Measurements from ENCODE around the gene RRP36.
"Not testable (repeated sequence)": the region's sequence is repeated elsewhere in the genome, so short reads cannot be mapped to it uniquely, and the experiment has no call there.

RRP36 gene, protein sequence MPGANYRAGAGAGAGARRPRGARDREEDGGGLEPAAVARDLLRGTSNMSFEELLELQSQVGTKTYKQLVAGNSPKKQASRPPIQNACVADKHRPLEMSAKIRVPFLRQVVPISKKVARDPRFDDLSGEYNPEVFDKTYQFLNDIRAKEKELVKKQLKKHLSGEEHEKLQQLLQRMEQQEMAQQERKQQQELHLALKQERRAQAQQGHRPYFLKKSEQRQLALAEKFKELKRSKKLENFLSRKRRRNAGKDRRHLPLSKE

DNA sequence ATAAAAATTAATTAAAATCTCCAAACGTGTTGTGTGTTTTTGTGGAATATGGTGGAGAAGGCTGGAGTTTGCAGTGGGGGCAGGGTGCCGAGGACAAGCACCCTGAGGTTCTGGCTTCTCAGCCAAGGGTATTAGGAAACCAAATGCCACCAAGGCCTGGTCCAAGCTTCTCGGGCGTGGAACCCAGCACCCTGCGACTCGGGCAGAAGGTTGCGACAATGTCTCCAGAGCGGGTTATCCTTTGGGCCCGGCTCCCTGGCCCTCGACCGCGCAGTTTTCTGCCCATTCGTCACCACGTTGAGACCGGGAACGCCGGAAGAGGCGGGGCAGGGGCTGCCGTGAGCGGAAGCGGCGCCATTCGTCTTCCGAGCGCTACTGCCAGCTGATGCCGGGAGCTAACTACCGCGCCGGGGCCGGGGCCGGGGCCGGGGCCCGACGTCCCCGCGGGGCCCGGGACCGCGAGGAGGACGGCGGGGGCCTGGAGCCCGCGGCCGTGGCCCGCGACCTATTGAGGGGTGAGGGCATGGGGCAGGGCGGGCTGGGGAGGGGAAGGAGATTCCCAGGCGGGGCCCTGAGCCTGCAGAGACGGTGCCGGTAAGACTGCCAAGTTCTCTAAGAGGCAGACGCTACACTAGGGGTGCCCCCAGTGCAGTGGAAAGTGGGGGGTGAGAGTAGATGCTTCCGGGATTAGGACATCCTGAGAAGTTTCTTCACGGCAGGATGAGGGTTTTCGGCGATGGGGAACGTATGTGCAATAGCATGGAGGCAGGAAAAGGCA, at the start of gene RRP36:
TSS of gene RRP36 (plus strand) at position 354 of the 778 bp plus-strand sequence. CDS start at position 386, 32 bp downstream.
- DNase-seq (ENCODE audit: low read depth in 2 of 2): peak; percentile 37 to 41

DNA sequence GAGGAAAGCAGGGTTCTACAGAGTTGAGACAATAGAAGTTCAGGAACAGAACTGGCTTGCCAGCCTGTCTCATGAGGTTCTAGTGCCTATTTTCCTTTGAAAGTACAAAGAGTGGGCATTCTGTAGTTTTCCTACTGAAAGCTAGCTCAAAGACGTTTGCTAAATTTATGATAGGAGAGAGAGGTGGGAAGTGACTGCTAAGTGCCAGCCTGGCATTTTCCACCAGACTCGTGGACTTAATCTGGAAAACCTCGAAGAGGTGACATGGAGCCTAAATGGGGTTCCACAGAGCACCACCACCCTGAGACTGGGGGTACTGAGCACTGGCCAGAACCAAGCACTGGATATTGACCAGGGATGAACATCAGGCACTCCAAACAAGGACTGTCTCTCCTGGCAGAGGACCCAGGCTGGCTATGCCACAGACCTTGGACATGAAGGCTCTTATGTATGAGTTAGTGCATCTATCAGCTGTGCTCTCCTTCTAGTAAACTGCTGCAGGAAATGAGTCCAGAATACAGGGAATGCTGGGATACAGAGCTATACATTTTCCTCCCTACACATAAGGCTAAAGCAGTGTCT, 49.6 kb upstream of the RRP36 start:
- DNase-seq (ENCODE audit: low read depth in 2 of 2): no peak

DNA sequence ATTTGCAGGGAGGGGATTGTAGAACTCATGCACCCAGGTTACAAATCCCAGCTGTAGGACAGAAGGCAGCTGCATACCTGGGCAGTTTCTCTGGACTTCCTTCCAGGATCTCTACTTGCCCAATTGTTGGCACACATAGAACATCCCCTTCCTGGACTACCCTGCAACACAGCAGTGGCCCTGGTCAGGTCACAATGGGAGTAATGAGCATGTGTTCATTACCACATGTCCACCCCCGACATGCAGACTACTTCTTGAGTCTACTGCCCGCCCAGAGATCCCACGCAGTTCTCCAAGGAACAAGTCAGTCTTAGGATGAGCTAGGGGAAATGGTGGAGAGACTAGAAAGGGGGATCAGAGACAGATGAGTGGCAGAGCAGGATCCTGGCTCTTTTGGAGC, 47.5 kb upstream of the RRP36 start:
- no peak for DNase-seq (ENCODE audit: low read depth in 2 of 2)

DNA sequence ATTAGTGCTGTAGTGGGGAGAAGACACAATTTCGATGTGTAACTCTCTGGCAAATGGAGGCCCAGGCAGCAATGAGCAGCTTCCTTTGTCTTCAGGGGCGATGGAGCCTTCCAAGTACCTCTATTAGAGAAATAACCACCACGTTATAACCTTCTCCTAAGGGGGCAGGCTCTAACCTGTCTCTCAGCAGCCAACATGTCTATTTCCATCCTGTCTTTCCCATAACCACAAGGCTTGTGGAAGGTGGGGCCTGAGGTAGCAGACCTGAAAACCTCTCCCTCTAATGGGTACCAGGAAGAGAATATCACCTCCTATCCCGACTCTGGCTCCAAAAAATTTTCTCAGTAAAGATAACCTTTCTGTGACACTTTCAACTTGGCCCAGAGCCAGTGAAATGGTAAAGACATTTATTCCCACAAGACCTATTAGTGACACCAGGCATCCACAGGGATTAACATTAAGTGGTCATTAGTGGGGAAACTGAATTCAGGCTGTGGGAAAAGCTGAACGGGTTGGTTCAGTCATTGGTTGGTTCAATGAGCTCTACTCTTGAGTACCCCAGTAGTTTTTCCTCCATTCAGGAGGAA, 46.4 kb upstream of the RRP36 start:
- no peak for DNase-seq (ENCODE audit: low read depth in 2 of 2)

DNA sequence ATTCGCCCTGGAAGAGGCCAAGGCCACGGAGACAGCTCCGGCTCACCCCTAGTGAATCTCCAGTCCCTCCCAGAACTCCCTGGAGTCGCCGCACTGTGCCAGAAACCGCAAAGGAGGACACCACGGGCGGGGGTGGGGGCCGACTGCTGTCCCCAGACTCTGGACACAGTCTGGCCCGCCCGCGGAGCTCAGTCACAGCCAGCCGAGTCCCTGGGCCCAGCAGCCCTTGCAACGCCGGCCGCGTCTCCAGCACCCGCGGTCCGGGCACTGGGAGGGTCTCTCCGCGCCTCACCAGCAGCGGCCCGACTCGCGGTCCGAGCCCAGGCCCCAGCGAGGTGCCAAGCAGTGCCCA, 43.0 kb upstream of the RRP36 start:
- DNase-seq (ENCODE audit: low read depth in 2 of 2): no peak

DNA sequence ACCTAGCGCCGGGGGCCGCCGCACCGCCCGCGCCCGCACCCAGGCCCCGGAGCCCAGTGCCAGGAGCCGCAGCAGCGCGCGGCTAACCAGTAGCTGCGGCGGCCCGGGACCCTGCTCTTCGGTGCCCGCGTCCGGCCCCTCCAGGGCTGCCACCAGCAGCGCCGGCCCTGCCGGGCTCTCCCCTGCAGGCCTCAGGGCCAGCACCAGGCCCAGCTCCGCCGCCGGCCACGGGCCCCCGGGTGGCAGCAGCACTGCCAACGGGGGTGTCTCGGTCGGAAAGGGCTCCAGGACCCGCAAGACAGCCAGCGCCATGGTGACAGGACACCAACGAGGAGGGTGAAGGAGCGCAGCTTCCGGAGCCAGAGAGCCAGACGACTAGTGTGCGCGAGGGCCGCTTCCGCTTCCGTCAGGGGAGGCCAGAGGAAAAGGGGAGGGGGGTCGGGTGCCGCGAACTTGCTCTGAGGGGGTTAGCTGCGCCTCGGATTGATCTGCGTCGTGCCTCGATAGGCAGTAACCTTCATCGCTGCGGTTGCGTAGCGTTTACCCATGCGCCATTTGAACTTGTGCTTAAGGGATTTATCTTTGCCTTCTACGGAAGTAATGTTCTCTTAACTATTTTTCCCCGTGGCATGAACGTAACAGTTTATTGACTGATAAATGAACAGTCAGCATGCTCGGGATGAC, 42.4 kb upstream of the RRP36 start, which contains the start of gene PEX6:
TSS of gene PEX6 (minus strand) at position 343 of the 684 bp plus-strand sequence. CDS start at position 312, 31 bp downstream.
- peak; percentile 85 to 86 for DNase-seq (ENCODE audit: low read depth in 2 of 2)

DNA sequence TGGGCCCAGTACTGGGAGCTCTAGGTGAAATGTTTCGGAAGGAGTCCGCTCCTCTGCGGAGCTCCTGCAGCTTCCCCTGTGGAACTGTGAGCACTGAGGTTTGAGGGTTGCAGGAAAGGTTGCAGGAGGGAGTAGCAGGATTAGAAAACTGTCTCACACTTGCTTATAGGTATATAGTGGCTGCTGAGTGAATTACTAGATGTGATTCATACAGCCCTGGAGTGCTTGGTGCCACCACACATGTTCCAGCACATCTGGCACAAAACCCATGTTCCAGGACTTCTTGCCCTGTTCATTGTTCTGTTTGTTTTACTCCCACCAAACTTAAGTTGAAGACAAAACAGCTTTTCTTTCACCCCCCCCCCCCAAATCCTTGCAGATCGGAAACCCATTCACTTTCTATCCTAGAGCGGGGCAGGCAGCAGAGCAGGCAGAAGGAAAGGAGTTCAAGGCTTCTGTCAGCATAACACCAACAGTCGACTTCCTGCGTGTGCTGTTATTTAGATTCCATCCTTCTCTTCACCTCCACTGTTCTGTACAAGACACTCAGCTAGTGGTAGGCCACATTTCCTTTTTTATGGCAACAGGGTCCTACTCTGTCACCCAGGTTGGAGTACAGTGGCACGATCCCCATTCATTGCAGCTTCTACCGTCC, 41.8 kb upstream of the RRP36 start:
- DNase-seq (ENCODE audit: low read depth in 2 of 2): no peak

DNA sequence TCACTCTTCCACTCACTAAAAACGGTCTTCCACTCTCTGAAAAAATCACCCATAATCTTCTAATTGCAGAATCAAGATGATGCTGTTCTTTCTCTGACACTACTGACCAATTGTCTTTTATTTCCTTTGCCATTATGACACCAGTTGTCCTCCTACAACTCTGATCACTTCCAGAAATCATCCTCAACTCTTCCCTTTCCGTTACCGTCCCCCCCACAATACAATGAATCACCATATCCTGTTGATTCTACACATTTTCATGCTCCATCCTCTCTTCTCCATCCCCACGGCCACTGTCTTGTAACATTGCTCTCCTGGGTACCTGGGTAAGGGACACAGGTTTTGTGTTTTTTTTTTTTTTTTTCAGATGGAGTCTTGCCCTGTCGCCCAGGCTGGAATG, 39.6 kb upstream of the RRP36 start:
- DNase-seq (ENCODE audit: low read depth in 2 of 2): no peak

DNA sequence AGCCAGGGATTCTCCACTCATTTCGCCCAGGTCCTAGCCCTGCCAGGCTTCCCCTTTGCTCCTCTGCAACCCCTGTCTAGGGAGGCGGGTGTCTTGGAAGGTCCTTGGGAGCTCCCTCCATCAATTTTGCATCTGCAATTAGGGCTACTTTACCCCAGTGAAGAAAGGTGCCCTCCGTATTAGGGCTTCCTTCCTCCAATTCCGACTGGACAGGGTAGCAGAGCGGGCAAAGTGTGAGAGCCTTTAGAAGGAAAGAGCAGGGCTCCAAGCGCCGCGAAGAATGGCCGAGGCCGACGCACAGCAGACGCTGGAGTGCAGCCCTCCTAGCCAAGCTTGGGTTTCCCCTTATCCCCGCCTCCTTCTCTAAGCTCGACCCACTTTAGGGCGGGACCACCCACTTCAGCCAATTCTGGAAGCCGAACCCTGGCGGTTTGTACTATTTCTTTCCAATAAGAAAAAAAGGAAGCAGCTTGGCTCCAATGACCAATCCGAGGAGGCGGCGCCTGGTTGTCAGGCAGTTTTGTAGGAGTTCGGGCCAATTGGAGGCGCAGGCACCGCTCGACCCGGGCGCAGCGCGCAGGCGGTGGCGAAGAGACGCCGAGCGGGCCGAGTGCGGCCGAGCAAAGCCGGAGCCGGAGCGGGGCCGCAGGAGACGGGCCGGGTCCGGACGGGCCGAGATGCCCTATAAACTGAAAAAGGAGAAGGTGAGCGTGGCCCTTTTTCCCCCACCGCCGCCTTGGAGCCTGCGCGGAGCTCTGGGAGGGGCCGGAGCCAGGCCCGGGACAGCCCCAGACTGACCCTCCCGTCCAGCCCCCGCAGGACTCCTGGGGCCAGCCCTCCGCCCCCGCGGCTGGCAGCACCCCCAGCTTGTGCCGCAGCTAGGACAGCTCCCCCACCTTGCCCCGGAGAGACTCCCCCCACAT, 37.2 kb upstream of the RRP36 start, which contains the start of gene PPP2R5D:
TSS of gene PPP2R5D (plus strand) at position 570 of the 923 bp plus-strand sequence. CDS start at position 678, 108 bp downstream.
- peak; percentile 89 to 93 for DNase-seq (ENCODE audit: low read depth in 2 of 2)

DNA sequence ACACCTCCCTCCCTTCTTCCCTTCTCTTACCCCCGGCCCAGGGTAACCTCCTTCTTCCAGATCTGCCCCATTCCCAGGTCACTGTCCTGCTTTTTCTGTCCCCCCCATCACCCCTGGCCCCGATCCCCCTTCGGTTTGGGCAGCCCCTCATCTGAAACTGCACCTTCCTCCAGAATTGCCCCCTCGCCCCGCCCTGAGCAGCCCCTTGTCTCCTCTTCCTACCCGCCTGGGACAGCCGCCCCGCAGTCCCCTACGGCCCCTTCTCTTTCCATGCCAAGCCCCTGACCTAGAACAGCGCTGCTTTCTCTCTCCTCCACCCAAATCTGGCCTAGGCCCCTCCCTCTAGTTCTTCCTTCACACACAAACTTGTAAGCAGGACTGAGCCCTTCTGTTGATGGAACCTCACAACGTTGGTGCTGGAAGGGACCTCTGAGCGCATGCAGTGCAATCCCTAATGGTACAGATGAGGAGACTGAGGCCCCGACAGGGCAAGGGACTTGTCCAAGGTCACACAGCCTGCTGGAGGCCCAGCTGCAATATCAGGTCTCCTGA, 36.4 kb upstream of the RRP36 start:
- no peak for DNase-seq (ENCODE audit: low read depth in 2 of 2)

DNA sequence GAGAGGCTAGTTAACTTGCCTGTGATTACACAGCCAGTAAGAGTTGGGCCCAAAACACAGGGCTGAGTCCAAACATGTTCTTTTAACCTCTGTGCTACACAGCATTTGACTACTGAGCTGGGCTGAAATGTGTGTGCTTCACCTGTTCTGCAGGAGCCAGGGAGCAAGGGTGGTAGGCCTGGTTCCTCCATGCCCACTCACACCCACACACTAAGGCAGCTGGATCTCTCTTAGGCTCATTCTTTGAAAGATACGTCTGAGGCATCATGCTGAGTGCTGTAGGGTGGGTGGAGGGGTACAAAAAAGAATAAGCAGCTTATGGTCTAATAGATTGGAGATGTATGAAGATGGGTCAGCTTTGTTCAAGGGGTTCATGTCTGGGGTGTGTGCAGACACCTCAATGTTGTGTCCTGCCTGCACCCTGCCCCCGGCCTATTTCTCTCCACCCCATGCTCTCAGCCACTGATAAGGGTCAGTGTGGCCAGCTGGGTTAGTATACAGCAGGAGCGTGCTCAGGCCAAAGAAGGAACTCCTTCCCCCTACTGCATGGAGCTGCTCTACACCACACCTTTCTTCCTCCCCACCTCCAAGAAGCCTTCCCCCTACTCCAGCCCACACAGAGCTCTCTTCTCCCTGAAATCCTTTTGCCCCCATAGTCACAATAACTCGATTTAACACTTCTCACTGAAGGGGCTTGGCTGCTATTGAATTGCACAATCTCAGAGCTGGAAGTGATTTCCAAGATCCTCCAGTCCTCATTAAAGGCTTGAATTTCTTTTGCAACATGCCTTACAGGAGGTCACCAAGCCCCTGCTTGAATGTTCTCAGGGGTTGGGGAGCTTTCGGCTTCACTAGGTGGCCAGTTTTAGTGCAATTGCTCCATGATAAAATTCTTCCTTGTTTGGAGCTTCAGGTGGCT, 33.6 kb upstream of the RRP36 start:
- DNase-seq (ENCODE audit: low read depth in 2 of 2): no peak

DNA sequence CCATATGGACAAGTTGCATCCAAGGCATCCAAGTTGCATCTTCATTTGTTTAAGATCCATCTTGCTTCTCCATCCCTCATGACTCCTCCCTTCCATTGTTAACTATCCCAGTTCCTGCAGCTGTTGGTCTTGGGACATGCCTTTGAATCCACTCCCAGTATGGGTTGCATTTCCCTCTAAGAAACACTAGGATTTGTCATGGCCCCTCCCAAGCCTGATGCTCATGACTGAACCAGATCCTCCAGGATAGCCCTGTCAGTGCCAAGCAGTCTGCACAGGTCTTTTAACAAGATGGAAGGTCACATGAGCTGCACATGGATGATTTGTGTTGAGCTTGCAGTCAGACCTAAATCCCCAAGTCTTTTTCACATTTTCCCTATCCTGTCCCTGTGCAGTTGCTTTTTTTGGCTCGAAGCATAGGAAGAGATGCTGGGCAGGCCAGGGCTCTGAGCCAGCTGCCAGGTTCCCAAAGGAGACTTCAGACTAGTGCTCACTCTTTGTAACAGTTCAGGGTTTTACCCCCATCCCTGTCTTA, 32.9 kb upstream of the RRP36 start:
- no peak for DNase-seq (ENCODE audit: low read depth in 2 of 2)

DNA sequence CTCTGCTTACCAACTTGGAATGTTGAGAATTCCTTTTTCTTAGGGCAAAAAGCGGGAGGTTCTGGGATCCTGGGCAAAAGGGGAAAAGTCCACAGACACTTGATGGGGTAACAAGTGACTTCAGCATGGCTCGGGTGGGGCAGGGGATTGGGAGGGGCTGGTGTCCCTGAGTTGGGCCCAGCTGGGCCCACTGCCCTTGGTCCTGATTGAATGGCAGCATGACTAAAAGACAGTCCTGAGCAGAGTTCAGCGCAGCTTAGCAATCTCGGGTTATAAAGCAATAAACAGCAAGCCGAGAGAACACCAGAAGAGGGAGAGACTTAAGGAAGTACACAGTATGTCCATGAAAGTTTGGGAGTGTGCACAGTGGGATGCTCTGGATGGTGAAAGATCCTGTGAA, 31.5 kb upstream of the RRP36 start:
- no peak for DNase-seq (ENCODE audit: low read depth in 2 of 2)

DNA sequence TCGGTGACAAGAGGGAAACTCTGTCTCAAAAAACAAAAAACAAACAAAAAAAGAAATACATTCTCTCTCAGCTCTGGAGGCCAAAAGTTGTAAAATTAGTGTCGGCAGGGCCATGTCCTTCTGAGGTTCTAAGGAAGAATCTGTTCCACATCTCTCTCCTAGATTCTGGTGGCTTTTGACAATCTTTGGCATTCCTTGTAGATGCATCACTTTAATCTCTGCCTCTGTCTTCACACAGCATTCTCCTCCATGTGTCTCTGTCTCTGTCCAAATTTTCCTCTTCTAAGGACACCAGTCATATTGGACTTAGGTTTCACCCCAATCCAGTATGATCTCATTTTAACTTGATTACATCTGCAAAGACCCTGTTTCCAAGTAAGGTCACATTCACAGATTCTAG, 28.0 kb upstream of the RRP36 start:
- DNase-seq (ENCODE audit: low read depth in 2 of 2): no peak

DNA sequence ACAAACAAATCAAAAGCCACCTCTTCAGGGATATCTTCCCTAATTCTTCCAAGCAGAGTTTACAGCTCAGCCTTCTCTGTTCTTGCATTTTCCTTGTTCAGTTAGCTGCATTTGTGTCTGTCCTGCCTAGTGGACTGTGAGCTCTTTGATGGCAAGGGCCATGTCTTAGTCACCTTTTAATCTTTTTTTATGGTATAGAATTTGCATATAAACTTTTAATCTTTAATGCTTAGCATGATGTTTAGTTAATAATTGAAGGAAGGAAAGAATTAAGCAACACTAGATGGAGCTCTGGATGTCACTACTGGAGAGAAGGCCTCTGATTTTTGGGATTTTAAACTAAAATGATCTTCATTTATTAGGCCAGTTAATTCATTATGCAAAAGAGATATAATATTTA, 24.9 kb upstream of the RRP36 start:
- no peak for DNase-seq (ENCODE audit: low read depth in 2 of 2)

DNA sequence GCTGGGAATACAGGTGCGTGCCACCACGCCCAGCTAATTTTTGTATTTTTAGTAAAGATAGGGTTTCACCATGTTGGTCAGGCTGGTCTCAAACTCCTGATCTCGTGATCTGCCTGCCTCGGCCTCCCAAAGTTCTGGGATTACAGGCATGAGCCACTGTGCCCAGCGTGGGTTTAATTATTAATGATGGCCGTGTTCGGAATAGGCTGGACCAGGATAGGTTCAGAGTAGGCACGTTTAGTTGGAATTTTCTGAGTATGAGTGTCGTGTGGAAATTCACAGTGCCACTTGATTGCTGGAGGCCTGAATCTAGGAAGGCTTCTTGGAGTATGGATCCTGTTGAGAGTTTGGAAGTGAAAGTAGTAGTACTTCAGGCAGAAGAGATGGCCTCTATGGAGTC, 23.2 kb upstream of the RRP36 start:
- not testable (repeated sequence) for DNase-seq (ENCODE audit: low read depth in 2 of 2)

DNA sequence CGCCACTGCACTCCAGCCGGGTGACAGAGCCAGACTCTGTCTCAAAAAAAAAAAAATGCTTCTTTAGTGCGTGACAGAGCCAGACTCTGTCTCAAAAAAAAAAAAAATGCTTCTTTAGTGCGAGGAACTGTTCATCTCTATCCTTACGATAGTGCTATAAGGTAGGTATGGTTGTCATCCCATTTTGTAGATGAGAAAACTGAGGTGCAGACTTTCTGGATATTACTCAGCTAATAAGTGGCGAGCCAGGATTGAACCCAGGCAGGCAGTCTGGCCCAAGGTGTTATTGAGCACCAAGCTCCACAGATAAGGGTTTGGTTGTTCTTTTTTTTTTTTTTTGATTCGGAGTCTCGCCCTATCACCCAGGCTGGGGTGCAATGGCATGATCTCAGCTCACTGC, 19.6 kb upstream of the RRP36 start:
- DNase-seq (ENCODE audit: low read depth in 2 of 2): no peak

DNA sequence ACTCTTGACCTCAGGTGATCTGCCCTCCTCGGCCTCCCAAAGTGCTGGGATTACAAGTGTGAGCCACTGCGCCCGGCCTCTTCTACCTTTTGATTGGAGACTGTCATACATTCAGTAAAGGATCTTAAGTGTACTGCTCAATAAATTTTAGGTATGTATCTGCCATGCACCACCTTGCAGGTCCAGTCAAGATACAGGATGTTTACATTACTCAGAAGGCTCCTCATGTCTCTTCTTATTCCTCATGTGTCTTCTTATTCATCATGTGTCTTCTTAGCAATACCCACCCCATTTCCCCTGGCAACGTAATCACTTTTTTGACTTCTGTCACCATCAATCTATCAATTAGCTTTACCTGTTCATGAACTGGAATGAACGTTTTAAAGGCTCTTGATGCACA, 15.6 kb upstream of the RRP36 start:
- no peak for DNase-seq (ENCODE audit: low read depth in 2 of 2)

DNA sequence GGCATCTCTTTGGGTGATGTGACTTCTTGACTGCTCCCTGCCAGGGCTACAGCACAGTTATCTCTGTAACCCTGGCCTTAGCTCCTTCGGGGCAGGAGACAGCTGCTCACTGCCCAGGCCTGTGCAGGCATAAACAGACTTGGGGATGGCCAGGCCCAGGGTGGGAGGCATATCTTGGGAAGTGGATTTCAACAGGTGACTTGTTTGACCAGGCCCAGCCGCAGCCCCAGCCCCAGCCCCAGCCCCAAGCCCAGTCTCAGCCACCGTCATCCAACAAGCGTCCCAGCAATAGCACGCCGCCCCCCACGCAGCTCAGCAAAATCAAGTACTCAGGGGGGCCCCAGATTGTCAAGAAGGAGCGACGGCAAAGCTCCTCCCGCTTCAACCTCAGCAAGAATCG, 15.2 kb upstream of the RRP36 start:
- DNase-seq (ENCODE audit: low read depth in 2 of 2): no peak
